Measurements from ENCODE around the gene NLRP13. TPM values are rescaled to one million over a fixed set of nuclear protein-coding genes. Genes with fewer than 3 reads are reported as not detected.

Gene NLRP13
- total and polyA plus RNA-seq, 2 experiments from 2014 or later = not detected

DNA sequence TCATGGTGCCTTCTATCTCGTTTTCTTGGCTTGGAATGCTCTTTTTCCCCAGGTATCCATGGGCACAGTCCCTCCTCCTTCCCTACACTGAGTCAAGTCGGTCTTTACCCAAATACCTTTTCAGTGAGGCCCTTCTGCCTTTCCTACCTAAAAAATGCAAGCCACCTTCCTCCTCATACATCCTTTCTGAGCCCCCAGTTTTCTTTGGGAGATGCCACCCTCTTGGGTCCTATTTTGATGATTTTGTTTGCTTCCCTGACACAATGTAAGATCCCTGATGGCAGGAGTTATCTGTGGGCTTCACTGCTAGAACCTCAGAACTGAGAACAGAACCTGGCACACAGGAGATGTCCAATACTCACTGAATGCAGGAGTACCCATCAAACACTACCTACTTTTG is 22.3 kb downstream of the NLRP13 start:
- Histone ChIP-seq H3K9me2 (ENCODE audit: insufficient read depth) (no peaks in the 10 kb centered on the region), H3K4me1 (ENCODE audit: insufficient read depth) (no peaks in the 10 kb centered on the region), H3K27ac (no peak overlapping the region), H3K4me3 (no peak overlapping the region), H4K20me1 (ENCODE audit: insufficient read depth) (no peaks in the 10 kb centered on the region), H3K9ac (no peak overlapping the region), H2AFZ (no peak overlapping the region), H3K36me3 (ENCODE audit: low read depth) (no peaks in the 10 kb centered on the region), H3K79me2 (ENCODE audit: insufficient read depth) (no peaks in the 10 kb centered on the region), H3K9me3 (ENCODE audit: low read depth) (no peaks in the 10 kb centered on the region), H3K27me3 (replicated peaks; ENCODE audit: insufficient read depth) (no peaks in the 10 kb centered on the region), H3F3A (ENCODE audit: insufficient read depth) (no peaks in the 10 kb centered on the region), H3K4me2 (ENCODE audit: unreplicated experiment) (no peak overlapping the region)
- in situ Hi-C loops (cut with MboI) = no loop called here
- TF ChIP-seq EZH2phosphoT487 (IDR thresholded peaks at IDR 0.05; ENCODE audit: insufficient read depth, low read depth) (no peak), EZH2 (IDR thresholded peaks at IDR 0.05; ENCODE audit: insufficient read depth, poor library complexity, severe bottlenecking) (no peak)
- DNase-seq = no peak
- 0 to 1% methylated on average over 2 of the region's 2 CpGs for WGBS, 2 experiments (ENCODE audit: low coverage in 1 of 2, low lambda C conversion rate in 2 of 2, missing lambda C conversion rate in 2 of 2)

DNA sequence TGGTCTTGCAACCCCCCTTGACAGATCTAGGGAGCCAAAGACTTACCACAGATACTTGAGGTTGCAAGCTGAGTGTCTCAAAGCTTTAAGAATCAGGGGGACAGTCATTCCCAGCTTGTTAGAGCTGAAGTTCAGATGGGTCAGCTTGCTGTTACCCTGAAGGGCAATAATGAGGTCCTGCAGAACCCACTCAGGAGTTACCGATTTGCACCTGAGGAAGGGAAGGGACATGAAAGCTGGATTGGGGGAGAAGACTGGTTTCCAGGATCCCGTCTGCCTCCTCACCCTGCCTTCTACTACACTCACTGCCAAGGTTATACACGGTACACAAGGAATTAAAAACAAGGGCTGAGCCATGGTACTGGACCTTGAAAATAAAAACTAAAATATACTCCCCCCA is 24.4 kb downstream of the NLRP13 start:
- H3K79me2 ChIP-seq (ENCODE audit: insufficient read depth) = no peaks in the 10 kb centered on the region
- H3K27ac ChIP-seq = no peak overlapping the region
- WGBS, 2 experiments (ENCODE audit: low coverage in 1 of 2, low lambda C conversion rate in 2 of 2, missing lambda C conversion rate in 2 of 2) = 37 to 45% methylated on average over 3 of the region's 3 CpGs
- TF ChIP-seq EZH2phosphoT487 (IDR thresholded peaks at IDR 0.05; ENCODE audit: insufficient read depth, low read depth) (no peak), EZH2 (IDR thresholded peaks at IDR 0.05; ENCODE audit: insufficient read depth, poor library complexity, severe bottlenecking) (no peak)
- no peak for DNase-seq
- no peak overlapping the region for H2AFZ ChIP-seq
- no peaks in the 10 kb centered on the region for H3K36me3 ChIP-seq (ENCODE audit: low read depth)
- H4K20me1 ChIP-seq (ENCODE audit: insufficient read depth) = no peaks in the 10 kb centered on the region
- H3K9ac ChIP-seq = no peak overlapping the region
- no peaks in the 10 kb centered on the region for H3K9me2 ChIP-seq (ENCODE audit: insufficient read depth)
- H3K4me2 ChIP-seq (ENCODE audit: unreplicated experiment) = no peak overlapping the region
- H3K9me3 ChIP-seq (ENCODE audit: low read depth) = no peaks in the 10 kb centered on the region
- H3K27me3 ChIP-seq (replicated peaks; ENCODE audit: insufficient read depth) = no peaks in the 10 kb centered on the region
- H3K4me3 ChIP-seq = no peak overlapping the region
- no peaks in the 10 kb centered on the region for H3K4me1 ChIP-seq (ENCODE audit: insufficient read depth)
- in situ Hi-C loops (cut with MboI) = no loop called here
- no peaks in the 10 kb centered on the region for H3F3A ChIP-seq (ENCODE audit: insufficient read depth)

DNA sequence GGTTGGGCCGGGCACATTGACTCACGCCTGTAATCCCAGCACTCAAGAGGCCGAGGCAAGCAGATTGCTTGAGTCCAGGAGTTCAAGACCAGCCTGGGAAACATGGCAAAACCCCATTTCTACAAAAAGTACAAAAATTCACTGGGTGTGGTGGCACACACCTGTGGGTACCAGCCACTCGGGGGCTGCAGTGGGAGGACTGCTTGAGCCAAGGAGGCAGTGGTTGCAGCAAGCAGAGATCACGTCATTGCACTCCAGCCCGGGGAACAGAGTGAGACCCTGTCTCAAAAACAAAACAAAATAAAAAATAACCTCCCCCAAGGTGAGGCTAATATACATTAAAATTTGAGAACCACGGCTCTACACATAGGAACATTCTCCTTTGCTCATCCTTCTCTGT is 24.9 kb downstream of the NLRP13 start:
- in situ Hi-C loops (cut with MboI) = no loop called here
- 13 to 14% methylated on average over 7 of the region's 7 CpGs for WGBS, 2 experiments (ENCODE audit: low coverage in 1 of 2, low lambda C conversion rate in 2 of 2, missing lambda C conversion rate in 2 of 2)
- H3K36me3 ChIP-seq (ENCODE audit: low read depth) = no peaks in the 10 kb centered on the region

DNA sequence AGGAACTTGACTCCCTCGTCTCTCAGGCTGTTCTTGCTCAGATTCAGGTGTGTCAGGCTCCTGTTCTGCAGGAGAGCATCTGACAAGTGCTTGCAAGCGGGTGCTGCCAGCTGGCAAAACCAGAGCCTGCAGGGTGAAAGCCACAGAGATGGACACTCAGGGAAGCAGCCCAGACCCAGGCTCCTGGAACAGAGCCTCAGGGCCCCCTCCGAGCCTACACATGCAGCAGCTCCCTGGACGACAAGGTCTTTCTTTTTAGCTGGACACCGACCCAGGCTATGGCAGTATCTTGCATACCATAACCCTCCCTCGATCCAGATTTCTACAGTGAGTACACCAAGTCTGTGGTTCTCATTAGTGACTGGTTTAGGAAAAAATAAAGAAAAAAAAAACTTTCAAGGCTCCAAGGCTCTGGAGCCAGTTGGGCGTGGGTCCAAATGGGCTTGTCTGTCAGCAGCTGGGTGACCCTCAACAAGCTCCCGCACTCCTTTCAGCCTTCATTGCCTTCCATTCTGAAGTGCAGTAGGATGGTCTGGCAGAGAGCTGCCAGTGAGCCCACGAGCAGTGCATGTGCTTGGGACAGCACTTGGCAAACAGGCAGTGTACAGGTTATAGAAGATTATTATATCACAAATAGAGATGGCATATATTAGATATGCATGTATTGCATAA is 29.9 kb downstream of the NLRP13 start:
- Histone ChIP-seq H3F3A (ENCODE audit: insufficient read depth) (no peaks in the 10 kb centered on the region), H3K9me3 (ENCODE audit: low read depth) (no peaks in the 10 kb centered on the region), H3K4me2 (ENCODE audit: unreplicated experiment) (no peak overlapping the region), H3K27me3 (replicated peaks; ENCODE audit: insufficient read depth) (no peaks in the 10 kb centered on the region), H2AFZ (no peak overlapping the region), H3K9me2 (ENCODE audit: insufficient read depth) (no peaks in the 10 kb centered on the region), H4K20me1 (ENCODE audit: insufficient read depth) (no peaks in the 10 kb centered on the region), H3K4me1 (ENCODE audit: insufficient read depth) (no peaks in the 10 kb centered on the region), H3K36me3 (ENCODE audit: low read depth) (no peaks in the 10 kb centered on the region), H3K4me3 (no peak overlapping the region), H3K79me2 (ENCODE audit: insufficient read depth) (no peaks in the 10 kb centered on the region), H3K27ac (no peak overlapping the region), H3K9ac (no peak overlapping the region)
- 21 to 25% methylated on average over 9 of the region's 9 CpGs for WGBS, 2 experiments (ENCODE audit: low coverage in 1 of 2, low lambda C conversion rate in 2 of 2, missing lambda C conversion rate in 2 of 2)
- in situ Hi-C loops (cut with MboI) = no loop called here
- no peak for DNase-seq
- TF ChIP-seq EZH2phosphoT487 (IDR thresholded peaks at IDR 0.05; ENCODE audit: insufficient read depth, low read depth) (no peak), EZH2 (IDR thresholded peaks at IDR 0.05; ENCODE audit: insufficient read depth, poor library complexity, severe bottlenecking) (no peak)

More for the DNA sequence above, 24.9 kb downstream of the NLRP13 start:
- H3K4me2 ChIP-seq (ENCODE audit: unreplicated experiment) = no peak overlapping the region
- no peaks in the 10 kb centered on the region for H3K79me2 ChIP-seq (ENCODE audit: insufficient read depth)
- no peaks in the 10 kb centered on the region for H3K4me1 ChIP-seq (ENCODE audit: insufficient read depth)
- DNase-seq = no peak
- H3K9ac ChIP-seq = no peak overlapping the region
- H2AFZ ChIP-seq = no peak overlapping the region
- no peaks in the 10 kb centered on the region for H3K27me3 ChIP-seq (replicated peaks; ENCODE audit: insufficient read depth)
- no peaks in the 10 kb centered on the region for H3K9me3 ChIP-seq (ENCODE audit: low read depth)
- H3K9me2 ChIP-seq (ENCODE audit: insufficient read depth) = no peaks in the 10 kb centered on the region
- no peak for TF ChIP-seq EZH2phosphoT487 (IDR thresholded peaks at IDR 0.05; ENCODE audit: insufficient read depth, low read depth)
- no peak for TF ChIP-seq EZH2 (IDR thresholded peaks at IDR 0.05; ENCODE audit: insufficient read depth, poor library complexity, severe bottlenecking)
- no peaks in the 10 kb centered on the region for H3F3A ChIP-seq (ENCODE audit: insufficient read depth)
- H4K20me1 ChIP-seq (ENCODE audit: insufficient read depth) = no peaks in the 10 kb centered on the region
- H3K4me3 ChIP-seq = no peak overlapping the region
- H3K27ac ChIP-seq = no peak overlapping the region

All from GM23248 (cell line).